GM19240 (cell line): ENCODE results near the gene PLEKHD1.

Source experiments
- DNase-seq: peaks from one replicate; pipeline ENCODE4 v3.0.0; 2011; ENCODE audit warnings: low spot score; ENCODE audit not compliant: insufficient read length

Gene PLEKHD1

GRCh38 chr14:69547701-69548348 lies 63.3 kb downstream of the PLEKHD1 start:
- no peak for DNase-seq

- DNase-seq = no peak
Observed at GRCh38 chr14:69548566-69548965, 64.0 kb downstream of the PLEKHD1 start.

- DNase-seq = no peak
Observed at GRCh38 chr14:69551511-69551910, 67.0 kb downstream of the PLEKHD1 start.

GRCh38 chr14:69553252-69553651 lies 68.7 kb downstream of the PLEKHD1 start:
- no peak for DNase-seq

GRCh38 chr14:69554500-69554899 lies 70.0 kb downstream of the PLEKHD1 start:
- no peak for DNase-seq

GRCh38 chr14:69558774-69559173 lies 74.2 kb downstream of the PLEKHD1 start:
- DNase-seq = no peak

GRCh38 chr14:69559581-69560011 lies 75.1 kb downstream of the PLEKHD1 start:
- no peak for DNase-seq

GRCh38 chr14:69560826-69561225 lies 76.3 kb downstream of the PLEKHD1 start:
- no peak for DNase-seq

- DNase-seq = no peak
Observed at GRCh38 chr14:69561893-69562292, 77.4 kb downstream of the PLEKHD1 start.

GRCh38 chr14:69567563-69567962 lies 83.0 kb downstream of the PLEKHD1 start:
- no peak for DNase-seq

GRCh38 chr14:69569859-69570258 lies 85.3 kb downstream of the PLEKHD1 start:
- no peak for DNase-seq

GRCh38 chr14:69570836-69571330 lies 86.4 kb downstream of the PLEKHD1 start:
- DNase-seq = no peak

GRCh38 chr14:69571449-69572029 lies 87.0 kb downstream of the PLEKHD1 start:
- no peak for DNase-seq

GRCh38 chr14:69572030-69572840 lies 87.7 kb downstream of the PLEKHD1 start:
- no peak for DNase-seq

- no peak for DNase-seq
Observed at GRCh38 chr14:69572841-69573135, 88.3 kb downstream of the PLEKHD1 start.

- no peak for DNase-seq
Observed at GRCh38 chr14:69573205-69573830, 88.8 kb downstream of the PLEKHD1 start.

GRCh38 chr14:69573831-69574262 lies 89.3 kb downstream of the PLEKHD1 start:
- no peak for DNase-seq

GRCh38 chr14:69574263-69574953 lies 89.9 kb downstream of the PLEKHD1 start, which contains the start of gene CCDC177:
TSS of gene CCDC177 (minus strand) at chr14:69574871. CDS start at chr14:69573622, 1,249 bp downstream.
- peak; percentile 81 for DNase-seq

GRCh38 chr14:69574954-69575295 lies 90.4 kb downstream of the PLEKHD1 start:
- DNase-seq = no peak

GRCh38 chr14:69579476-69579875 lies 94.9 kb downstream of the PLEKHD1 start:
- DNase-seq = no peak

- DNase-seq = no peak
Observed at GRCh38 chr14:69580009-69580577, 95.6 kb downstream of the PLEKHD1 start.
